IPS-20b (cell line): ENCODE measurements around the gene ZNF407.

Experiments
- H3K27ac ChIP-seq: one replicate; pipeline ENCODE4 v1.5.1; 2013; ENCODE audit warnings: low read length
- H3K27me3 ChIP-seq: 2 replicates; pipeline ENCODE4 v1.6.1; 2013; ENCODE audit warnings: mild to moderate bottlenecking, low read length, inconsistent platforms; ENCODE audit not compliant: insufficient read depth
- H3K36me3 ChIP-seq: 2 replicates; pipeline ENCODE4 v1.6.1; 2013; ENCODE audit warnings: low read depth, mild to moderate bottlenecking, inconsistent platforms, low read length, moderate library complexity; ENCODE audit not compliant: insufficient read depth
- H3K4me1 ChIP-seq: 2 replicates; pipeline ENCODE4 v1.6.1; 2013; ENCODE audit warnings: mild to moderate bottlenecking, control low read depth, inconsistent platforms, low read length, moderate library complexity; ENCODE audit not compliant: insufficient read depth
- H3K4me3 ChIP-seq: 2 replicates; pipeline ENCODE4 v1.5.1; 2013; ENCODE audit warnings: mild to moderate bottlenecking, low read length, inconsistent platforms
- H3K9ac ChIP-seq: 2 replicates; pipeline ENCODE4 v1.6.1; 2013; ENCODE audit warnings: low read depth, mild to moderate bottlenecking, inconsistent platforms, low read length, moderate library complexity
- H3K9me3 ChIP-seq: 2 replicates; pipeline ENCODE4 v1.6.1; 2013; ENCODE audit warnings: mild to moderate bottlenecking, low read depth, low read length, inconsistent platforms; ENCODE audit not compliant: insufficient read depth

The ZNF407 gene

GRCh38 chr18:74929110-74929509, 331.4 kb downstream of the ZNF407 start:
- Histone ChIP-seq H3K9ac (no peak overlapping the region), H3K27ac (no peak overlapping the region), H3K27me3 (no peaks in the 10 kb centered on the region), H3K4me1 (peaks cover 10% of the 10 kb centered on the region; the same call in 1 of the 2 replicates), H3K4me3 (peak overlapping the region; percentile 31; the same call in 1 of the 2 replicates), H3K9me3 (no peaks in the 10 kb centered on the region), H3K36me3 (no peaks in the 10 kb centered on the region)

GRCh38 chr18:74930616-74931015, 332.9 kb downstream of the ZNF407 start:
- H3K4me3 ChIP-seq, result no peak overlapping the region
- H3K36me3 ChIP-seq, result no peaks in the 10 kb centered on the region
- H3K9me3 ChIP-seq, result no peaks in the 10 kb centered on the region
- no peak overlapping the region for H3K9ac ChIP-seq
- no peak overlapping the region for H3K27ac ChIP-seq
- peaks cover 10% of the 10 kb centered on the region; the same call in 1 of the 2 replicates for H3K4me1 ChIP-seq
- no peaks in the 10 kb centered on the region for H3K27me3 ChIP-seq

GRCh38 chr18:74933930-74934329, 336.3 kb downstream of the ZNF407 start:
- Histone ChIP-seq H3K4me3 (no peak overlapping the region), H3K9ac (no peak overlapping the region), H3K9me3 (no peaks in the 10 kb centered on the region), H3K36me3 (no peaks in the 10 kb centered on the region), H3K27ac (no peak overlapping the region), H3K27me3 (no peaks in the 10 kb centered on the region), H3K4me1 (no peaks in the 10 kb centered on the region; the same call in 1 of the 2 replicates)

GRCh38 chr18:74935434-74935833, 337.8 kb downstream of the ZNF407 start:
- Histone ChIP-seq H3K4me3 (no peak overlapping the region), H3K9me3 (no peaks in the 10 kb centered on the region), H3K4me1 (no peaks in the 10 kb centered on the region), H3K36me3 (no peaks in the 10 kb centered on the region), H3K27me3 (no peaks in the 10 kb centered on the region), H3K27ac (no peak overlapping the region), H3K9ac (no peak overlapping the region)

- no peak overlapping the region for H3K4me3 ChIP-seq
- no peaks in the 10 kb centered on the region for H3K36me3 ChIP-seq
- no peaks in the 10 kb centered on the region for H3K9me3 ChIP-seq
- no peak overlapping the region for H3K27ac ChIP-seq
- H3K9ac ChIP-seq, result no peak overlapping the region
- no peaks in the 10 kb centered on the region for H3K4me1 ChIP-seq
- no peaks in the 10 kb centered on the region for H3K27me3 ChIP-seq
Observed at GRCh38 chr18:74936343-74936742, 338.7 kb downstream of the ZNF407 start.

GRCh38 chr18:74937291-74937690, 339.6 kb downstream of the ZNF407 start:
- H3K4me3 ChIP-seq, result no peak overlapping the region
- no peaks in the 10 kb centered on the region for H3K36me3 ChIP-seq
- no peak overlapping the region for H3K27ac ChIP-seq
- H3K4me1 ChIP-seq, result no peaks in the 10 kb centered on the region
- H3K27me3 ChIP-seq, result no peaks in the 10 kb centered on the region
- no peaks in the 10 kb centered on the region for H3K9me3 ChIP-seq
- H3K9ac ChIP-seq, result no peak overlapping the region

GRCh38 chr18:74940856-74941255, 343.2 kb downstream of the ZNF407 start:
- H3K4me1 ChIP-seq, result peaks cover 2% of the 10 kb centered on the region

GRCh38 chr18:74942319-74942910, 344.7 kb downstream of the ZNF407 start:
- Histone ChIP-seq H3K9ac (no peak overlapping the region), H3K27me3 (no peaks in the 10 kb centered on the region), H3K9me3 (no peaks in the 10 kb centered on the region), H3K4me3 (no peak overlapping the region), H3K36me3 (no peaks in the 10 kb centered on the region), H3K4me1 (peaks cover 14% of the 10 kb centered on the region), H3K27ac (no peak overlapping the region)

More at GRCh38 chr18:74940856-74941255, 343.2 kb downstream of the ZNF407 start:
- no peak overlapping the region for H3K9ac ChIP-seq
- no peak overlapping the region for H3K4me3 ChIP-seq
- no peaks in the 10 kb centered on the region for H3K36me3 ChIP-seq
- no peak overlapping the region for H3K27ac ChIP-seq
- H3K27me3 ChIP-seq, result no peaks in the 10 kb centered on the region
- H3K9me3 ChIP-seq, result no peaks in the 10 kb centered on the region

GRCh38 chr18:74944676-74945075, 347.0 kb downstream of the ZNF407 start:
- H3K36me3 ChIP-seq, result no peaks in the 10 kb centered on the region
- H3K27ac ChIP-seq, result no peak overlapping the region
- no peaks in the 10 kb centered on the region for H3K9me3 ChIP-seq
- no peaks in the 10 kb centered on the region for H3K27me3 ChIP-seq
- peaks cover 24% of the 10 kb centered on the region for H3K4me1 ChIP-seq
- no peak overlapping the region for H3K4me3 ChIP-seq
- no peak overlapping the region for H3K9ac ChIP-seq

GRCh38 chr18:74945774-74946545, 348.3 kb downstream of the ZNF407 start:
- Histone ChIP-seq H3K27ac (no peak overlapping the region), H3K9me3 (no peaks in the 10 kb centered on the region), H3K4me3 (no peak overlapping the region), H3K27me3 (no peaks in the 10 kb centered on the region), H3K9ac (no peak overlapping the region), H3K36me3 (no peaks in the 10 kb centered on the region), H3K4me1 (peaks cover 37% of the 10 kb centered on the region)

GRCh38 chr18:74946646-74947375, 349.1 kb downstream of the ZNF407 start:
- Histone ChIP-seq H3K4me1 (peaks cover 40% of the 10 kb centered on the region), H3K27me3 (no peaks in the 10 kb centered on the region), H3K27ac (peak overlapping the region; percentile 34), H3K9me3 (no peaks in the 10 kb centered on the region), H3K4me3 (no peak overlapping the region), H3K36me3 (no peaks in the 10 kb centered on the region), H3K9ac (no peak overlapping the region)
